OCI-LY1 (cell line): Measurements from ENCODE around the gene CTCF.

Experiments
- EZH2 ChIP-seq: fragments of 200-600 bp; sonication (generic), shearing (Covaris generic); IDR thresholded peaks from 2 replicates; pipeline ENCODE4 v1.8.0; 2017; ENCODE audit warnings: borderline replicate concordance, mixed run types, mild to moderate bottlenecking, antibody characterized with exemption, low read length, moderate library complexity, mixed read lengths
- TF ChIP-seq, protein P1 (sequence below): fragments of 200-600 bp; sonication (generic), shearing (Covaris generic); IDR thresholded peaks from 2 replicates; pipeline ENCODE4 v1.5.1; 2017; ENCODE audit warnings: mild to moderate bottlenecking, antibody characterized with exemption, low read length, moderate library complexity, mixed read lengths

- TF ChIP-seq, protein P1, sequence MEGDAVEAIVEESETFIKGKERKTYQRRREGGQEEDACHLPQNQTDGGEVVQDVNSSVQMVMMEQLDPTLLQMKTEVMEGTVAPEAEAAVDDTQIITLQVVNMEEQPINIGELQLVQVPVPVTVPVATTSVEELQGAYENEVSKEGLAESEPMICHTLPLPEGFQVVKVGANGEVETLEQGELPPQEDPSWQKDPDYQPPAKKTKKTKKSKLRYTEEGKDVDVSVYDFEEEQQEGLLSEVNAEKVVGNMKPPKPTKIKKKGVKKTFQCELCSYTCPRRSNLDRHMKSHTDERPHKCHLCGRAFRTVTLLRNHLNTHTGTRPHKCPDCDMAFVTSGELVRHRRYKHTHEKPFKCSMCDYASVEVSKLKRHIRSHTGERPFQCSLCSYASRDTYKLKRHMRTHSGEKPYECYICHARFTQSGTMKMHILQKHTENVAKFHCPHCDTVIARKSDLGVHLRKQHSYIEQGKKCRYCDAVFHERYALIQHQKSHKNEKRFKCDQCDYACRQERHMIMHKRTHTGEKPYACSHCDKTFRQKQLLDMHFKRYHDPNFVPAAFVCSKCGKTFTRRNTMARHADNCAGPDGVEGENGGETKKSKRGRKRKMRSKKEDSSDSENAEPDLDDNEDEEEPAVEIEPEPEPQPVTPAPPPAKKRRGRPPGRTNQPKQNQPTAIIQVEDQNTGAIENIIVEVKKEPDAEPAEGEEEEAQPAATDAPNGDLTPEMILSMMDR = no peak
- no peak for TF ChIP-seq EZH2
Observed at GRCh38 chr16:67669499-67670101, 107.3 kb downstream of the CTCF start.
